Measurements from ENCODE around the gene TLX2.

Gene TLX2

GRCh38 chr2:74497777-74498499 is 16.3 kb upstream of the TLX2 start:
- DNase-seq, result no peak

GRCh38 chr2:74498500-74499266 is 15.6 kb upstream of the TLX2 start:
- no peak for DNase-seq

GRCh38 chr2:74499267-74499939 is 14.8 kb upstream of the TLX2 start, which contains the start of gene LBX2:
TSS of gene LBX2 (minus strand) at chr2:74499603. CDS start at chr2:74499537, 66 bp downstream.
- DNase-seq, result no peak

- DNase-seq, result no peak
Observed at GRCh38 chr2:74499940-74500577, 14.2 kb upstream of the TLX2 start.

DNA sequence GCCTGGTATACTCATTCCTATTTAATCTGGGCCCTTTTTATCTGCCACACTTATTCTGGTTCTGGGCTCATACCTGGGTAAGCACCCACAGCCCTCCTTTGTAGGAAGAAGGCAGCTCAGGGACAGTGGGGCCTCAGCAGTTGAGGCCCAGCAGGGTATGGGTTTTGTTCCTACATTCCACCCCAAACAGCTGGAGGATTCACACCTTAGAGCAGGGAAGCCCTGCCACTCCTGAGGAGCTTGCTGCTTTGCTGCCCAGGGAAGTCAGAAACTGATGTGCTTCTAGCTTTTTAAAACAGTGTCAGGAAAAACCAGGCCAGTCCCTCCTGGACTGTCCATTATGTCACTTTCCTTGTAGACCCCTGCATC is 13.7 kb upstream of the TLX2 start:
- no peak for DNase-seq

DNA sequence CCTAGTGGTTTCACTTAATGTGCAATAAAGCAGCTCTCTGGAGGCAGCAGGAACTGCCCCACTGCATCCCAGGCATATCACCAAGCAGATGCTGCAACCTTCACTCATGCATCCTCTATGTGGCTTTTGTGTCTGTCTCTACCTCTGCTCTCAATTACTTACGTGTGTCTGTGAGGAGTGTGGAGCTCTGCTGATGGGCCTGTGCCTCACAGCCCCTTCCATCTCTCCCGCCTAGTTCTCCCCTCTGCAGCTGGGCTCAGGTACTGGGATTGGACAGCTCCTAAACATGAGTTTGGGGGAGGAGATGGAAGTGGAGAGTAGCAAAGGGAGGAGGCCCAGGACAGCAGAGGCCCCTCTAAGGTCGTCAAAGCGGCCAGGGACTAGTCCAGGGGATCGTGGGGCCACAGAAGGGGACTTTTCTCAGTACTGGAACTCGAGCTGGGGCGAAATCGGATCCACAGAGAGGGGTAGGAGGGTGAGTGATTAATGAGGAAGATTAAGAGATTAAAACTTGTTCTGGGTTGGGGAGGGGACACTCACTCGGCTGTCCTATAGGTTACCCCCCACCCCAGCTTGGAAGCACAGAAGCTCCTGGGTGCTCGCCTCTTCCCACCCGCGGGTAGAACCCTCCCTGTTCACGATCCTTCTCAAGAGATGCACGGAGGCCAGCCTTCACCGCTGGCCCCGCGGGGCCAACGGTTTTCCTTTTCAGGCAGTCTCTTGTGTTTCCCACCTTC is 12.7 kb upstream of the TLX2 start:
- DNase-seq, result no peak

GRCh38 chr2:74502147-74502719 is 12.0 kb upstream of the TLX2 start:
- no peak for DNase-seq

- no peak for DNase-seq
Observed at GRCh38 chr2:74502720-74503505, 11.3 kb upstream of the TLX2 start.

DNA sequence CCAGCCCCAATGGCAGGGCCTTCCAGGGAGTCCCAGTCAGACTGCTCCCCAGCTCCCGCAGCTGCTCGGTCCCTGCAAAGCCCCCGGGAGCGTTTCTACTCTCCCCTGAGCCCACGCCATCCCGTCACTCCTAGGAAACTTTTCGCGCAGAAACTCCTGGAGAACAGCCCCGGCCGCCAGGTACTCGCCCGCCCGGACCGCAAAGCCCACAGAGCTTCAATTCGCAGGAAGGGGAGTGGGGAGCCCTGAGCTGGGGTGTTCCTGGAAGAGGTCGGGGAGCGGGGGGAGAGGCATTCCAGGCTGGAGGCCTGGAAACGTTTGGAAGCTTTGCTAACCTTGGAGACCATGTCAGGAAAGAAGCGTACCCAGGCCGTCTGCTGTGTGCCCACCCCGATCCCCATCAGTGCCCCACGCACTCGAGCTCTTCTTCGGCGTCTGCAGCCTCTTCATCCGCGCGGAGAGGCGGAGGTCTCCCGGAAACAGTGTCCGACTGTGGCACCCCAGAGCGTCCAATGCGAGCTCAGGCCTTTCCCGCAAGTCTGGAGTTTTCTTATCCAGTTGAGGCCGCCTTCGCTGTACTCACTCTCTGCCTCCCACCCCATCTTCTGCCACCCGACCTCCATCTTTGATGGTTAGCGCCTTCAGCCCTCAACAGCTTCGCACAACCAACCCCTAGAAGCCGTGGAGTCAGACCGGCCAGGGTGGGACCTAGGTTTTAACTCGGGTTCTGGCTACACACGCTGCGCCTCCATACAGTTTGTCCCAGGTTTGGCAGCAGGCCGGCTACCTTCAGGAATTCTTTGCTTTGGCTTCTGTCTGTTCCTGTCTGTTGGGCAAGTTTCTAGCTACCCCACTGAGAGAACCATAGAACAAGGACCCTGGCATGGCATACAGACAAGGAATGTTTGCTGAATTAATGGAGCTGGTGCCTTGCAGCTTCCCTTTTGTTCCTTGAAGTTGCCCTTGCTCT is 10.5 kb upstream of the TLX2 start:
- DNase-seq, result no peak

GRCh38 chr2:74504591-74504990 is 9.7 kb upstream of the TLX2 start:
- no peak for DNase-seq

DNA sequence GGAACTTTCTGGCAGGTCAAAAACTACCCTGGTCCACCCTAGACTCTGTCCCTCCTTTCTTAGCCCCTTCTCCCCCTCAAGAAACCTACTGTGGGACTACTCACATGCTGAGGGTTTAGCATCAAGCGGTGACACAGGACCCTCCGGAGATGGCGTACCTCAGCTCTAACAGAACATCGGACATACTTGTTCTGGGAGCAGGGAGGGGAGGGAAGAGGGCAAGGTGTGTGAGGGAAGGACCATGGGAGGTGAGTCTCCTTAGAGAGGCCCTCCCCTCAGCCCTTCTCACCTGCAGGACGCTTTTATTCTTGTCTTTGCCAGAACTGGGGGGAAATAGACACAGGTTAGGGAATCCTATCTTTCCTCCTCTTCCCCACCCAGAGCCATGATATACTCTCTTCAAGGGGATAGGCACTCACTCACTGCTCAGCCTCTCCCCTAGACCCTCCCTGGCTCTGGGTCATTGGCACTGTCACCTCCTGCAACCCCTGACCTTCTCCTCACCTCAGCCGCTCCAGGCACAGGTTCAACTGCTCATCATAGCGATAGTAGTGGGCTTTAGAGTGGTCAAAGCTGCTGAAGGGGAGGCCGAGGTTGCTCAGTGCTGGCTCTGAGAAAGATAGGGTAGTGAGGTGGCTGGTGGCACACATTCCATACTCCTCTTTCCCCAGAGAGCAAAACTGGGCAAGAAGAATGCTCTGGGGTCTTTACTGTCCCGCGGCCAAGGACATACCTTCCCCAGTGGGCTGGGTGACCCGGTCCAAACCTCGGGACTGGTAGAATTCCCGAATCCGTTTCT is 8.6 kb upstream of the TLX2 start:
- DNase-seq, result no peak

GRCh38 chr2:74507145-74507925 is 6.9 kb upstream of the TLX2 start, which contains the start of gene PCGF1:
TSS of gene PCGF1 (minus strand) at chr2:74507695. CDS start at chr2:74507668, 27 bp downstream.
- peak; percentile 99 for DNase-seq

GRCh38 chr2:74507926-74508520 is 6.2 kb upstream of the TLX2 start:
- peak; percentile 65 for DNase-seq

- DNase-seq, result no peak
Observed at GRCh38 chr2:74510272-74510671, 4.0 kb upstream of the TLX2 start.

GRCh38 chr2:74511104-74511989 is 2.9 kb upstream of the TLX2 start:
- no peak for DNase-seq

GRCh38 chr2:74512744-74513604 is 1.3 kb upstream of the TLX2 start:
- DNase-seq, result no peak
